Thyroid gland (tissue), 4 donors: ENCODE data around the gene TXN2. TPM values are rescaled to one million over a fixed set of nuclear protein-coding genes. Genes with fewer than 3 reads are reported as not detected.

ENCODE experiments used
- DNase-seq, 2 donors: peaks; one replicate each; pipeline ENCODE4 v3.0.0-alpha.2; 2019
- H3K27ac ChIP-seq, 3 donors: fragments of 200-600 bp; sonication (generic); 1 replicate in 2 of 3; 2 replicates in 1 of 3; pipeline ENCODE4 v1.5.1; 2016 to 2019; ENCODE audit warnings: mild to moderate bottlenecking in 1 of 3, moderate library complexity in 1 of 3
- H3K27me3 ChIP-seq: fragments of 200-600 bp; sonication (generic); one replicate; pipeline ENCODE4 v1.5.1; 2019
- H3K36me3 ChIP-seq, 2 donors: fragments of 200-600 bp; sonication (generic); one replicate each; pipeline ENCODE4 v1.5.1; 2016 to 2019
- H3K4me1 ChIP-seq, 2 donors: fragments of 200-600 bp; sonication (generic); one replicate each; pipeline ENCODE4 v1.5.1; 2017 to 2019
- H3K4me3 ChIP-seq, 3 donors: fragments of 200-600 bp; sonication (generic); replicated peaks in 1 of 3; 1 replicate in 2 of 3; 2 replicates in 1 of 3; pipeline ENCODE4 v1.5.1; 2016; ENCODE audit warnings: mild to moderate bottlenecking in 1 of 3
- H3K9me3 ChIP-seq: fragments of 200-600 bp; sonication (generic); one replicate; pipeline ENCODE4 v1.5.1; 2017
- CTCF ChIP-seq, 6 experiments: fragments of 200-600 bp in 3 of 6; fragments of 450-650 bp in 3 of 6; sonication (generic) in 3 of 6; IDR thresholded peaks; one replicate each; pipeline ENCODE4 v1.5.1; 2016 to 2019; ENCODE audit warnings: antibody characterized with exemption in 6 of 6, mild to moderate bottlenecking in 2 of 6, inconsistent platforms in 1 of 6, moderate library complexity in 1 of 6
- POLR2A ChIP-seq, 2 donors: fragments of 450-650 bp; IDR thresholded peaks; one replicate each; pipeline ENCODE4 v1.6.1; 2017; ENCODE audit warnings: antibody characterized with exemption in 2 of 2, mild to moderate bottlenecking in 2 of 2, moderate library complexity in 1 of 2
- WGBS, 2 donors: methylation state at CpG; one replicate each; pipeline ENCODE4 v1.1.5; 2017; 5-methylcytosine and 5-hydroxymethylcytosine counted together
- intact Hi-C: fragments of 100-400 bp; cut with DNase I; formaldehyde crosslinking; loops from one replicate; pipeline ENCODE4 v1.15.1; 2023
- total RNA-seq, 4 donors: library from RNA; depleted of rRNA; stranded (reverse); fragments of >200 nt; gene quantifications; one replicate each; pipeline ENCODE4 v1.2.3, GENCODE V29; 2016

TXN2 gene
- total RNA-seq, 4 donors from 2014 or later: 56.7 to 115 (median 75.6) TPM

DNA sequence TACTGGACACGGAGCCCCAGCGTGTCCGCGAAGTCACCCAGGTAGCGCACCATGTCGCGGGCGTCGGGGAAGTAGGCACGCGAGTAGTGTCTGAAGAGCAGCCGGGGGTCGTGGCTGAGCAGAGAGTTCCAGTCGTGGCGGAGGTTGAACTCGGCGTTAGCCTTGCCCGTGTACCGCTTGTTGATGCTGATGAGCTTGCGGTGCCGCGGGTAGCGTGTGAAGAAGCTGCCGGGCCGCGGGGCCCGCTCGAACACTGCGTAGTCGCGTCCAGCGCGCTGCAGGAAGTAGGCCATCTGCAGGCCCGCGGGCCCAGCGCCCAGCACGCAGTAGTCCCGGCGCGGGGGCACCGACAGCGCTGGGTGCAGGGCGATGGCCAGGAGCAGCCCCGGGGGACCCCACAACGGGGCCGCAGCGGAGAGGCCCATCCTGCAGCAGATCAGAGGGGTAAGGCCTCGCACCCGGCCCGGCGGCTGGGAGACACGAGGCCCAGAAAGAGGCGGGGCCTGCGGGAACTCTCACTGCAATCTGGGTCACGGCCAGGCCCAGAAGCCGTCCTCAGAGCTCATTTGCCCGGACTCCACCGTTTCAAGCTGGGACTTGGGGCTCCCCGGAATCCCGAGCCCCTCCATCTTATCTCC, 24.7 kb upstream of the TXN2 start:
- Histone ChIP-seq H3K27me3 (no peaks in the 10 kb centered on the region), H3K36me3 (peaks cover 6 to 8% of the 10 kb centered on the region in 2 donors), H3K4me3 (peak overlapping the region in 1 of 3 donors; percentile 41), H3K4me1 (peaks cover 6 to 15% of the 10 kb centered on the region in 2 donors), H3K27ac (peak overlapping the region in 1 of 3 donors; percentile 62), H3K9me3 (no peaks in the 10 kb centered on the region)
- 93 to 94% methylated on average over 43 to 59 of the region's 60 CpGs for WGBS, 2 donors
- no peak for DNase-seq
- TF ChIP-seq POLR2A (IDR thresholded peaks at IDR 0.05) (no peak), CTCF (IDR thresholded peaks at IDR 0.05) (no peak)
- intact Hi-C loops: no loop called here

- WGBS, 2 donors: 94% methylated on average over 30 of the region's 30 CpGs
- TF ChIP-seq CTCF (IDR thresholded peaks at IDR 0.05) (no peak), POLR2A (IDR thresholded peaks at IDR 0.05) (no peak)
- DNase-seq: no peak
Observed at GRCh38 chr22:36497910-36498665, 16.6 kb upstream of the TXN2 start.

DNA sequence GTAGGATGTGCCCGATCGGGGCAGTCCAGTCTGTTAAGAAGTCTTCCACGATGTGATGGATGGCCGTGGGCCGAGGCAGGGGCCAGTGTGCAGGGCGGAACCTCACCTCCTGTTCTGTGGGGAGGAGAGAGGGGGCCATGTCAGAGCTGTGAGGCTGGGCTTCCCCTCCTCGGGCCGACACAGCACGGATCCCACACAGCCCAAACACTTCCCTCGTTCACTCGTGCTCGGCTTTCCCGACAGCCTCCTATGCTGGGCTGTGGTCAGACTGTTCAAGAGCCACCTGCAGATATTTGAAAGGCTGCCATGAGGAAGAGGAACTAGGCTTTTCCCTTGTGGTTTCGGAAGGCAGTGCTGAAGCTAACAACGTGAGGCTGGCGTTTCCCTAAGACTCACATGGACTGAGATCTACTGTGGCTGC, 12.3 kb upstream of the TXN2 start:
- no peak overlapping the region for H3K27ac ChIP-seq
- H3K9me3 ChIP-seq: no peaks in the 10 kb centered on the region
- H3K36me3 ChIP-seq: no peaks in the 10 kb centered on the region
- TF ChIP-seq CTCF (IDR thresholded peaks at IDR 0.05) (no peak), POLR2A (IDR thresholded peaks at IDR 0.05) (no peak)
- no peaks in the 10 kb centered on the region for H3K4me1 ChIP-seq
- DNase-seq: no peak
- intact Hi-C loops: no loop called here
- H3K27me3 ChIP-seq: no peaks in the 10 kb centered on the region
- H3K4me3 ChIP-seq: no peak overlapping the region
- 81 to 84% methylated on average over 6 to 12 of the region's 16 CpGs for WGBS, 2 donors

More at GRCh38 chr22:36497910-36498665, 16.6 kb upstream of the TXN2 start:
- no peaks in the 10 kb centered on the region for H3K27me3 ChIP-seq
- no peak overlapping the region for H3K4me3 ChIP-seq
- H3K27ac ChIP-seq: no peak overlapping the region
- no peaks in the 10 kb centered on the region for H3K9me3 ChIP-seq
- intact Hi-C loops: no loop called here
- H3K36me3 ChIP-seq: no peaks in the 10 kb centered on the region
- no peaks in the 10 kb centered on the region for H3K4me1 ChIP-seq

- no peak overlapping the region for H3K4me3 ChIP-seq
- H3K9me3 ChIP-seq: no peaks in the 10 kb centered on the region
- H3K36me3 ChIP-seq: no peaks in the 10 kb centered on the region
- H3K4me1 ChIP-seq: no peaks in the 10 kb centered on the region
- TF ChIP-seq POLR2A (IDR thresholded peaks at IDR 0.05) (no peak), CTCF (IDR thresholded peaks at IDR 0.05) (no peak)
- intact Hi-C loops: no loop called here
- H3K27me3 ChIP-seq: no peaks in the 10 kb centered on the region
- 80 to 91% methylated on average over 3 to 5 of the region's 5 CpGs for WGBS, 2 donors
- DNase-seq: no peak
- H3K27ac ChIP-seq: no peak overlapping the region
Observed at GRCh38 chr22:36492109-36492508, 10.7 kb upstream of the TXN2 start.

- Histone ChIP-seq H3K27ac (no peak overlapping the region), H3K36me3 (no peaks in the 10 kb centered on the region), H3K27me3 (no peaks in the 10 kb centered on the region), H3K4me3 (no peak overlapping the region), H3K4me1 (no peaks in the 10 kb centered on the region), H3K9me3 (no peaks in the 10 kb centered on the region)
- TF ChIP-seq POLR2A (IDR thresholded peaks at IDR 0.05) (no peak), CTCF (IDR thresholded peaks at IDR 0.05) (no peak)
- DNase-seq: no peak
- intact Hi-C loops: no loop called here
- 92 to 95% methylated on average over 7 of the region's 7 CpGs for WGBS, 2 donors
Observed at GRCh38 chr22:36491155-36491554, 9.7 kb upstream of the TXN2 start.
